Pancreas (tissue), 10 donors: ENCODE measurements around the gene ATP5MG. TPM values are rescaled to one million over a fixed set of nuclear protein-coding genes. Genes with fewer than 3 reads are reported as not detected.

Experiments
- ATAC-seq, 4 donors: fragments of 200-7000 bp; cut with Tn5 transposase; one replicate each; pipeline versions ENCODE4 v1.8.0 to v1.9.1; 2020; ENCODE audit warnings: mild to moderate bottlenecking in 4 of 4, moderate library complexity in 4 of 4
- DNase-seq, 6 donors: peaks; one replicate each; pipeline ENCODE4 v3.0.0-alpha.2; 2020
- FAIRE-seq: peaks from 2 replicates; lab custom pipeline; 2012; peaks lifted over from hg19 to GRCh38; lab: Jason Lieb, UNC
- H3K27ac ChIP-seq, 4 donors: fragments of 200-600 bp; sonication (generic); 1 replicate in 3 of 4; 2 replicates in 1 of 4; pipeline versions ENCODE4 v1.5.0 to v1.8.0; 2020
- H3K27me3 ChIP-seq, 4 donors: fragments of 200-600 bp; one replicate each; pipeline ENCODE4 v1.8.0; 2021
- H3K36me3 ChIP-seq, 3 donors: fragments of 200-600 bp; sonication (generic) in 1 of 3; one replicate each; pipeline versions ENCODE4 v1.5.0 to v1.8.0; 2020 to 2021
- H3K4me1 ChIP-seq, 3 donors: fragments of 200-600 bp; one replicate each; pipeline ENCODE4 v1.8.0; 2021
- H3K4me3 ChIP-seq, 4 donors: fragments of 200-600 bp; sonication (generic) in 2 of 4; one replicate each; pipeline versions ENCODE4 v1.5.0 to v1.8.0; 2020 to 2021
- H3K9me3 ChIP-seq, 4 donors: fragments of 200-600 bp; one replicate each; pipeline ENCODE4 v1.8.0; 2021
- WGBS, 2 donors: extraction: QIAGEN DNeasy Blood & Tissue Kit; methylation state at CpG; one replicate each; pipeline ENCODE4 v1.1.7; 2013; 5-methylcytosine and 5-hydroxymethylcytosine counted together
- intact Hi-C, 3 donors: fragments of 100-400 bp; cut with DNase I; formaldehyde crosslinking; loops; one replicate each; pipeline versions ENCODE4 v1.11.1 to v1.14.2; 2022
- polyA plus RNA-seq, 2 donors: library from polyadenylated mRNA; stranded (reverse); fragments of 200-250 nt; gene quantifications; one replicate each; pipeline ENCODE4 v1.2.3, GENCODE V29; 2013
- total RNA-seq, 6 donors: library from RNA; stranded (reverse); fragmentation: NEBNext Ultra II Directional in 4 of 6; extraction: Animal tissue kit (Norgen Biotek cat#: 25700) in 4 of 6; gene quantifications; one replicate each; pipeline versions ENCODE4 v1.2.1 to v1.2.4, GENCODE V29; 2021 to 2023
- TF ChIP-seq, protein P1 (sequence below), 4 donors: fragments of 200-600 bp; sonication (generic) in 3 of 4; IDR thresholded peaks; one replicate each; pipeline versions ENCODE4 v1.5.0 to v1.8.0; 2021; ENCODE audit warnings: antibody characterized with exemption in 4 of 4
- donor health status: healthy with polysubstance abuse.
- donor health status: DM: no; HTN: no; CAD: no; lungs with moderate emphysema.
- donor health status: DM: no; HTN: no; CAD: no.
- donor health status: control.
- donor health status: control.
- donor health status: Bipolar disorder and iron deficiency.
- donor health status: DM: yes; HTN: yes; CAD: no.
- donor health status: DM: no; HTN: no; CAD: no.
- donor health status: DM: no; HTN: no; CAD: no.
- donor health status: DM: yes; HTN: yes; CAD: no.

The ATP5MG gene
- total and polyA plus RNA-seq, 8 donors = 46.5 to 120 (median 77.4) TPM

DNA sequence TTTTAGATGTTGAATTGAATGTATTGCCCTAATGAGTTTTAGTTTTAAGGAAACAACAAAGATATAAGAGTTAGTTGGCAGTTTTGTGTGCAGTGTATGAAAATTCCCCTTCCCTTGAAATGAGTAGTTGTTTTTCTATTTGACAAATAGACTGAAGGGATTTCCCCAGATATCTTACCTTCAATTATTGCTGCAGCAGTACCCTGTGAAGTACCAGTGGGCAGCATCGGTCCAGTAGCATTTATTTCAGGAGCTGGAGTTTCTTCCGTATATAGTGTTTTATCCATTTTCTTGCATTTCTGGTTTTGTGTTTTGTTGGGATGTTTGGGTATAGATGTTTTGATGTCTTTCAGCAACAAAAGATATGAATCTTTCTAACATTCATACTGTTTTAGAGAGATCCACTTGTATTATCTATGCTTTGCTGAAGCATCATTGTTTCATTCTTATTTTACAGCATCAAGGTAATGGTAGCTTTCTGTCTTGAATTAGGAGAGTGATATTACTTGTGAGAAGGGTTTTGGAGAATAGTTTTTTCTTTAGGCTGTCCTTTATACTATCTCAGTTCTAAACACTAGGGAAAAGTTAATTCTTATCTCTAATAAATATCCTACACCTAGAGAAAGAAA is 42.3 kb downstream of the ATP5MG start:
- Histone ChIP-seq H3K36me3 (peaks cover 0 to 7% (median 0%) of the 10 kb centered on the region in 3 donors), H3K27me3 (no peaks in the 10 kb centered on the region), H3K9me3 (no peaks in the 10 kb centered on the region), H3K4me3 (no peak overlapping the region), H3K27ac (no peak overlapping the region), H3K4me1 (peaks cover 13 to 38% (median 28%) of the 10 kb centered on the region in 3 donors)
- peak in 1 of 4 donors; percentile 42 for ATAC-seq
- 77 to 79% methylated on average over 2 of the region's 2 CpGs for WGBS, 2 donors
- DNase-seq = no peak
- no peak for FAIRE-seq
- intact Hi-C loops = no loop called here
- TF ChIP-seq, protein P1, sequence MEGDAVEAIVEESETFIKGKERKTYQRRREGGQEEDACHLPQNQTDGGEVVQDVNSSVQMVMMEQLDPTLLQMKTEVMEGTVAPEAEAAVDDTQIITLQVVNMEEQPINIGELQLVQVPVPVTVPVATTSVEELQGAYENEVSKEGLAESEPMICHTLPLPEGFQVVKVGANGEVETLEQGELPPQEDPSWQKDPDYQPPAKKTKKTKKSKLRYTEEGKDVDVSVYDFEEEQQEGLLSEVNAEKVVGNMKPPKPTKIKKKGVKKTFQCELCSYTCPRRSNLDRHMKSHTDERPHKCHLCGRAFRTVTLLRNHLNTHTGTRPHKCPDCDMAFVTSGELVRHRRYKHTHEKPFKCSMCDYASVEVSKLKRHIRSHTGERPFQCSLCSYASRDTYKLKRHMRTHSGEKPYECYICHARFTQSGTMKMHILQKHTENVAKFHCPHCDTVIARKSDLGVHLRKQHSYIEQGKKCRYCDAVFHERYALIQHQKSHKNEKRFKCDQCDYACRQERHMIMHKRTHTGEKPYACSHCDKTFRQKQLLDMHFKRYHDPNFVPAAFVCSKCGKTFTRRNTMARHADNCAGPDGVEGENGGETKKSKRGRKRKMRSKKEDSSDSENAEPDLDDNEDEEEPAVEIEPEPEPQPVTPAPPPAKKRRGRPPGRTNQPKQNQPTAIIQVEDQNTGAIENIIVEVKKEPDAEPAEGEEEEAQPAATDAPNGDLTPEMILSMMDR (IDR thresholded peaks at IDR 0.05) = no peak

DNA sequence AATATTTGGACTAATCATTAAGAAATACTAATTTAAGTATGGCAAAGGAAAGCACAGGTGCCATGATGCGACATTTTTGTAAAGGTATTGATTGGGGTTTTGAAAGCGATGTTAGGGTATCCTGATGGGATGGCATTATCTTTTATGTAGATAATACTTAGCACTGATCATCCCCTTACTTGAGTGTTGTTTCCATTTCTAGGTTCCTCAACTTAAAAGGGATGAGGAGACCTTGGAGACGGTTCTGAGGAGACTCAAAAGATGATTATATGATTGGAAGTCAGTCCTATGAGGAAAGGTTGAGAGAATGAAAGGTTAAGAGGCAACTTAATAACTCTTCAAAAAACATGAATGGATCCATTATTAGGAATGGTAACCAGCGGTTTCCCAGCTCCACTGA is 46.0 kb downstream of the ATP5MG start:
- H3K27ac ChIP-seq = no peak overlapping the region
- intact Hi-C loops = no loop called here
- DNase-seq = no peak
- FAIRE-seq = no peak
- H3K27me3 ChIP-seq = no peaks in the 10 kb centered on the region
- H3K4me1 ChIP-seq = peaks cover 7 to 18% (median 13%) of the 10 kb centered on the region in 3 donors
- no peak for ATAC-seq
- H3K4me3 ChIP-seq = no peak overlapping the region
- TF ChIP-seq, protein P1 (IDR thresholded peaks at IDR 0.05) = no peak
- H3K36me3 ChIP-seq = peaks cover 0 to 7% (median 0%) of the 10 kb centered on the region in 3 donors
- no peaks in the 10 kb centered on the region for H3K9me3 ChIP-seq
- WGBS, 2 donors = 92 to 94% methylated on average over 4 of the region's 4 CpGs

DNA sequence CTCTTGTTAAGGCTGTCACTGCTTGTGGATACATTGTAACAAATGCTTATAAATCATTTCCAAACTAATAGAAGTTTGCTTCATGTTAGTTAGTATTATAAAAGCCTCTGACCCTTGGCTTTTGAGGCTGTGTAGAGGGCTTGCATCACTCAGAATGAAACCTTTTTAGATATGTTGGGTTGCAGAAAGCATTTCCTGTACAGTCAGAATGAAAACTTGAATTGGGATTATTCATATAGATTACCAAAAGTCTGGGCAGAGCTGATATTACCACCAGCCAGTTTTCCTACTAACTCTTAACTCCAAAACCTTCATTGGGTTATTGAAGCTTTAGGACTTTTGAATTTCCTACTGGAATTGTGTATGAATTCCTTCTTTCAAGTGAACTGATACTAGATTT is 46.9 kb downstream of the ATP5MG start:
- Histone ChIP-seq H3K27me3 (no peaks in the 10 kb centered on the region), H3K4me1 (peaks cover 6 to 9% (median 7%) of the 10 kb centered on the region in 3 donors), H3K27ac (no peak overlapping the region), H3K36me3 (peaks cover 0 to 7% (median 0%) of the 10 kb centered on the region in 3 donors), H3K4me3 (no peak overlapping the region), H3K9me3 (no peaks in the 10 kb centered on the region)
- TF ChIP-seq, protein P1 (IDR thresholded peaks at IDR 0.05) = no peak
- intact Hi-C loops = no loop called here
- DNase-seq (no peak), FAIRE-seq (no peak), ATAC-seq (no peak)

DNA sequence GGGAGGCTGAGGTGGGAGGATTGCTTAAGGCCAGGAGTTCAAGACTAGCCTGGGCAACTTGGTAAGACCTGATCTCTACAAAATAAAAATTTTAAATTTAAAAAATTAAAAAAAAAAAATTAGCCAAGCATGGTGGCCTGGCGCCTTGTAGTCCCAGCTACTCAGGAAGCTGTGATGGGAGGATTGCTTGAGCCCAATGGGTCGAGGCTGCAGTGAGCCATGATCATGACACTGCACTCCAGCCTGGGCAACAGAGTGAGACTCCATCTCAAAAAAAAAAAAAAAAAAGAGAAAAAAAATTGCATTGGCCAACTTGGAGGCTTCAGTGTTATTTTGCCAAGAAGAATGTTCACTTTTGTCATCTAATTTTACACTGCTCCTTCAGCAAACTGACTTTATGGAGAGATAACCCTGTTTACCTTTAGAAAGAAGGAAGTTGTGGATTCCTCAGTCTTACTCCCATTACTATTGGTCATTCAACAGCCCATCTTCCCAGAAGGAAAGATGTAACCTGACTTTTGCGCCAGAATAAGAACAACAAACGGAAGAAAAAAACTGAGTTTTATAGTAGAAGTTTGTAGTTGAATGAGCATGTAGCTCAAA is 48.0 kb downstream of the ATP5MG start:
- peaks cover 0 to 3% (median under 1%) of the 10 kb centered on the region in 3 donors for H3K4me1 ChIP-seq
- DNase-seq (no peak), ATAC-seq (no peak), FAIRE-seq (no peak)
- TF ChIP-seq, protein P1 (IDR thresholded peaks at IDR 0.05) = no peak
- peaks cover 0 to 7% (median 0%) of the 10 kb centered on the region in 3 donors for H3K36me3 ChIP-seq
- 82 to 97% methylated on average over 4 of the region's 4 CpGs for WGBS, 2 donors
- no peaks in the 10 kb centered on the region for H3K9me3 ChIP-seq
- H3K27me3 ChIP-seq = no peaks in the 10 kb centered on the region
- intact Hi-C loops = no loop called here
- no peak overlapping the region for H3K27ac ChIP-seq
- H3K4me3 ChIP-seq = no peak overlapping the region

DNA sequence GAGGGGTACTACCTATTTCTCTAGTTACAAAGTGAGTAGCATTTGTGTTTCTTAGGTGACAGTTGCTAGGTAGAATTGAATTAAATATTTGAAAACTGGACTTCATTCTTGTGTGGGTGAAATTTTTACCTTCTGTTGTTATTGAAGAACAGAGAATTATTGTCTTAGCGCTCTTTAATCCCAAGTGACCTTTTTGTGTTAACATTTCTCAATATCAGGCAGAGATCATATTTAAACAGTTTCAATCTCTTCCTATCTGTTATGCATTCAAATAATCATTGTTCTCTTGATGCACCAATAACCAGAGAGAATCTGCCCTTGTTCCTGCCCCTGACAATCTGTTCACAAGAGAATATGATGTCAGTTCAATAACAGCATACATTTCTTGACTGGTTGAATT is 49.0 kb downstream of the ATP5MG start:
- no peak for DNase-seq
- no peak for ATAC-seq
- peaks cover 0 to 7% (median 0%) of the 10 kb centered on the region in 3 donors for H3K36me3 ChIP-seq
- H3K27ac ChIP-seq = no peak overlapping the region
- 72 to 79% methylated on average over 1 of the region's 1 CpG for WGBS, 2 donors
- peaks cover 0 to 3% (median 0%) of the 10 kb centered on the region in 3 donors for H3K4me1 ChIP-seq
- H3K27me3 ChIP-seq = no peaks in the 10 kb centered on the region
- FAIRE-seq = no peak
- H3K4me3 ChIP-seq = no peak overlapping the region
- TF ChIP-seq, protein P1 (IDR thresholded peaks at IDR 0.05) = no peak
- intact Hi-C loops = no loop called here
- no peaks in the 10 kb centered on the region for H3K9me3 ChIP-seq
